ENCODE results near the gene MAMSTR.

The MAMSTR gene

GRCh38 chr19:48678201-48678600 is 41.3 kb downstream of the MAMSTR start:
- TF ChIP-seq ZFX (IDR thresholded peaks at IDR 0.05; ENCODE audit: borderline replicate concordance) = no peak
- TF ChIP-seq CTCF (IDR thresholded peaks at IDR 0.05) = no peak
- H3K27ac ChIP-seq = no peak overlapping the region

GRCh38 chr19:48676887-48677286 is 42.6 kb downstream of the MAMSTR start:
- no peak overlapping the region for H3K27ac ChIP-seq
- no peak for TF ChIP-seq ZFX (IDR thresholded peaks at IDR 0.05; ENCODE audit: borderline replicate concordance)
- TF ChIP-seq CTCF (IDR thresholded peaks at IDR 0.05) = no peak

GRCh38 chr19:48676487-48676886 is 43.0 kb downstream of the MAMSTR start:
- H3K27ac ChIP-seq = no peak overlapping the region
- no peak for TF ChIP-seq ZFX (IDR thresholded peaks at IDR 0.05; ENCODE audit: borderline replicate concordance)
- no peak for TF ChIP-seq CTCF (IDR thresholded peaks at IDR 0.05)

- no peak overlapping the region for H3K27ac ChIP-seq
- TF ChIP-seq ZFX (IDR thresholded peaks at IDR 0.05; ENCODE audit: borderline replicate concordance) (no peak), CTCF (IDR thresholded peaks at IDR 0.05) (peak; percentile 94)
These were observed 44.4 kb downstream of the MAMSTR start for GRCh38 chr19:48674921-48675824.

- TF ChIP-seq CTCF (IDR thresholded peaks at IDR 0.05) (no peak), ZFX (IDR thresholded peaks at IDR 0.05; ENCODE audit: borderline replicate concordance) (no peak)
- H3K27ac ChIP-seq = no peak overlapping the region
These were observed 45.2 kb downstream of the MAMSTR start for GRCh38 chr19:48674216-48674809.

GRCh38 chr19:48673436-48674100 is 46.0 kb downstream of the MAMSTR start:
- no peak overlapping the region for H3K27ac ChIP-seq
- TF ChIP-seq ZFX (IDR thresholded peaks at IDR 0.05; ENCODE audit: borderline replicate concordance) (no peak), CTCF (IDR thresholded peaks at IDR 0.05) (no peak)
